GM08714 (cell line): Measurements from ENCODE around the gene RHO.

Experiments
- H3K4me3 ChIP-seq: fragments of 200-500 bp; sonication (Bioruptor generic); 2 replicates; pipeline ENCODE4 v1.5.1; 2014; ENCODE audit warnings: mild to moderate bottlenecking, low read length, inconsistent platforms
- ZNF274 ChIP-seq: IDR thresholded peaks from 2 replicates; pipeline ENCODE4 v1.6.1; 2012; ENCODE audit warnings: mild to moderate bottlenecking, low read depth, low read length

The RHO gene

GRCh38 chr3:129583289-129583688 is 54.9 kb downstream of the RHO start:
- H3K4me3 ChIP-seq: no peak overlapping the region

DNA sequence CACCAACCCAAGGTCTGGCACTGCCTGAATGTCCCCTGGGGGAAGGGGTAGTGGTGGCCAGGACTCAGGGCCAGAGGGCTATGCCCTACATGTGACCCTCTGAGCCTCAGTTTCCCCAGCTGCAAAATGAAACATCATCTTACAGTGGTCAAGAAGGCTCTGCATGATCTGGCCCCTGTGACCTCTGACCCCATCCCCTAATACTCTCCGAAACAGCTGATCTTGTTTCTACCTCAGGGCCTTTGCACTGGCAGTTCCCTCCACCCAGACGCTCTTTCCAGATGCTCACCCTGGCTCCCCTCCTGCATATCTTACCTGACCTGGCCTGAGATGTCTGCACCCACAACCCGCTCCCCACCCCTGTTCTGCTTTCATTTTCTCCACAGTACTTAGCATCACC is 56.2 kb downstream of the RHO start:
- TF ChIP-seq ZNF274: no peak
- no peak overlapping the region for H3K4me3 ChIP-seq

More at GRCh38 chr3:129583289-129583688, 54.9 kb downstream of the RHO start:
- TF ChIP-seq ZNF274: no peak
